Effector memory CD8-positive, alpha-beta T cell (primary cell): ENCODE measurements around the gene TPX2.
"Not testable (repeated sequence)": the region's sequence is repeated elsewhere in the genome, so short reads cannot be mapped to it uniquely, and the experiment has no call there.

Experiments
- ATAC-seq: fragments of 150-1000 bp; cut with Tn5 transposase; replicated peaks from 2 replicates; pipeline ENCODE4 v1.10.0; 2021; ENCODE audit warnings: mild to moderate bottlenecking, moderate library complexity
- DNase-seq, 3 experiments: peaks; one replicate each; pipeline ENCODE4 v3.0.0; 2021
- H3K27ac Mint-ChIP-seq, 2 donors: one replicate each; pipeline ENCODE4 v1.8.0; 2022; ENCODE audit warnings: mild to moderate bottlenecking in 2 of 2, mixed read lengths in 2 of 2, moderate library complexity in 2 of 2
- H3K27me3 Mint-ChIP-seq, 2 donors: one replicate each; pipeline ENCODE4 v1.8.0; 2022; ENCODE audit warnings: mixed read lengths in 2 of 2
- H3K36me3 Mint-ChIP-seq: one replicate; pipeline ENCODE4 v1.8.0; 2022; ENCODE audit warnings: mild to moderate bottlenecking, moderate library complexity, mixed read lengths; ENCODE audit not compliant: insufficient read depth
- H3K4me1 Mint-ChIP-seq, 2 donors: one replicate each; pipeline ENCODE4 v1.8.0; 2022; ENCODE audit warnings: low read depth in 2 of 2, mixed read lengths in 2 of 2
- H3K4me3 Mint-ChIP-seq, 2 donors: one replicate each; pipeline ENCODE4 v1.8.0; 2022; ENCODE audit warnings: mild to moderate bottlenecking in 2 of 2, mixed read lengths in 2 of 2, moderate library complexity in 2 of 2
- H3K9me3 Mint-ChIP-seq, 2 donors: one replicate each; pipeline ENCODE4 v1.8.0; 2022; ENCODE audit warnings: mixed read lengths in 2 of 2

Gene TPX2

GRCh38 chr20:31747028-31747427 lies 7.9 kb downstream of the TPX2 start:
- not testable (repeated sequence) for ATAC-seq, H3K4me3 Mint-ChIP-seq, H3K36me3 Mint-ChIP-seq, H3K4me1 Mint-ChIP-seq, H3K9me3 Mint-ChIP-seq, H3K27me3 Mint-ChIP-seq, DNase-seq
- H3K27ac Mint-ChIP-seq: peak overlapping the region; percentile 12 to 71

- H3K27me3 Mint-ChIP-seq: no peaks in the 10 kb centered on the region
- peak overlapping the region; percentile 14 for H3K4me3 Mint-ChIP-seq
- peaks cover 3 to 5% of the 10 kb centered on the region in 2 donors for H3K4me1 Mint-ChIP-seq
- no peak for DNase-seq
- peak overlapping the region; percentile 12 to 71 for H3K27ac Mint-ChIP-seq
- H3K36me3 Mint-ChIP-seq: peaks cover 4% of the 10 kb centered on the region
- H3K9me3 Mint-ChIP-seq: no peaks in the 10 kb centered on the region
- no peak for ATAC-seq
Observed at GRCh38 chr20:31747640-31748039, 8.6 kb downstream of the TPX2 start.

GRCh38 chr20:31749223-31749622 lies 10.1 kb downstream of the TPX2 start:
- ATAC-seq (no peak), DNase-seq (no peak)
- Mint-ChIP-seq H3K9me3 (no peaks in the 10 kb centered on the region), H3K27me3 (no peaks in the 10 kb centered on the region), H3K4me1 (peaks cover 3 to 5% of the 10 kb centered on the region in 2 donors), H3K27ac (no peak overlapping the region), H3K36me3 (peaks cover 4% of the 10 kb centered on the region), H3K4me3 (no peak overlapping the region)

GRCh38 chr20:31751126-31751525 lies 12.0 kb downstream of the TPX2 start:
- ATAC-seq (no peak), DNase-seq (no peak)
- no peak overlapping the region for H3K4me3 Mint-ChIP-seq

GRCh38 chr20:31757254-31757653 lies 18.2 kb downstream of the TPX2 start:
- ATAC-seq (no peak), DNase-seq (no peak)
- Mint-ChIP-seq H3K27me3 (no peaks in the 10 kb centered on the region), H3K9me3 (no peaks in the 10 kb centered on the region), H3K4me1 (no peaks in the 10 kb centered on the region), H3K27ac (no peak overlapping the region), H3K36me3 (no peaks in the 10 kb centered on the region), H3K4me3 (no peak overlapping the region)

More at GRCh38 chr20:31751126-31751525, 12.0 kb downstream of the TPX2 start:
- H3K27me3 Mint-ChIP-seq: no peaks in the 10 kb centered on the region
- H3K36me3 Mint-ChIP-seq: no peaks in the 10 kb centered on the region
- no peaks in the 10 kb centered on the region for H3K9me3 Mint-ChIP-seq
- peaks cover 3 to 5% of the 10 kb centered on the region in 2 donors for H3K4me1 Mint-ChIP-seq
- H3K27ac Mint-ChIP-seq: peak overlapping the region in 1 of 2 donors; percentile 22

GRCh38 chr20:31758521-31758920 lies 19.4 kb downstream of the TPX2 start:
- Mint-ChIP-seq H3K4me3 (no peak overlapping the region), H3K4me1 (no peaks in the 10 kb centered on the region), H3K36me3 (no peaks in the 10 kb centered on the region), H3K9me3 (no peaks in the 10 kb centered on the region), H3K27ac (no peak overlapping the region), H3K27me3 (no peaks in the 10 kb centered on the region)
- ATAC-seq (no peak), DNase-seq (no peak)

- no peak overlapping the region for H3K4me3 Mint-ChIP-seq
- H3K9me3 Mint-ChIP-seq: no peaks in the 10 kb centered on the region
- DNase-seq (no peak), ATAC-seq (no peak)
- H3K27ac Mint-ChIP-seq: no peak overlapping the region
- no peaks in the 10 kb centered on the region for H3K36me3 Mint-ChIP-seq
- H3K4me1 Mint-ChIP-seq: no peaks in the 10 kb centered on the region
- no peaks in the 10 kb centered on the region for H3K27me3 Mint-ChIP-seq
Observed at GRCh38 chr20:31758991-31759390, 19.9 kb downstream of the TPX2 start.

- no peak for DNase-seq
- no peaks in the 10 kb centered on the region for H3K9me3 Mint-ChIP-seq
- H3K4me3 Mint-ChIP-seq: no peak overlapping the region
- H3K36me3 Mint-ChIP-seq: no peaks in the 10 kb centered on the region
- H3K27me3 Mint-ChIP-seq: no peaks in the 10 kb centered on the region
- H3K27ac Mint-ChIP-seq: no peak overlapping the region
- ATAC-seq: no peak
- H3K4me1 Mint-ChIP-seq: no peaks in the 10 kb centered on the region
Observed at GRCh38 chr20:31759836-31760518, 20.9 kb downstream of the TPX2 start.

GRCh38 chr20:31760519-31761240 lies 21.6 kb downstream of the TPX2 start:
- Mint-ChIP-seq H3K27ac (no peak overlapping the region), H3K27me3 (no peaks in the 10 kb centered on the region), H3K4me3 (no peak overlapping the region), H3K4me1 (no peaks in the 10 kb centered on the region), H3K36me3 (no peaks in the 10 kb centered on the region), H3K9me3 (no peaks in the 10 kb centered on the region)
- ATAC-seq (no peak), DNase-seq (no peak)

GRCh38 chr20:31764641-31765305 lies 25.7 kb downstream of the TPX2 start:
- no peak overlapping the region for H3K4me3 Mint-ChIP-seq
- peak overlapping the region; percentile 16 to 21 for H3K27ac Mint-ChIP-seq
- H3K36me3 Mint-ChIP-seq: peaks cover 7% of the 10 kb centered on the region
- no peak for DNase-seq
- no peak for ATAC-seq
- H3K9me3 Mint-ChIP-seq: no peaks in the 10 kb centered on the region
- peaks cover 0 to 2% of the 10 kb centered on the region in 2 donors for H3K4me1 Mint-ChIP-seq
- no peaks in the 10 kb centered on the region for H3K27me3 Mint-ChIP-seq

- peaks cover 4 to 18% of the 10 kb centered on the region in 2 donors for H3K4me1 Mint-ChIP-seq
- H3K36me3 Mint-ChIP-seq: peaks cover 8% of the 10 kb centered on the region
Observed at GRCh38 chr20:31767805-31768204, 28.7 kb downstream of the TPX2 start.

GRCh38 chr20:31769681-31770080 lies 30.6 kb downstream of the TPX2 start:
- no peaks in the 10 kb centered on the region for H3K9me3 Mint-ChIP-seq
- DNase-seq (no peak), ATAC-seq (no peak)
- no peaks in the 10 kb centered on the region for H3K27me3 Mint-ChIP-seq
- peaks cover 18% of the 10 kb centered on the region for H3K36me3 Mint-ChIP-seq
- H3K4me3 Mint-ChIP-seq: peak overlapping the region; percentile 49 to 74
- peaks cover 4 to 18% of the 10 kb centered on the region in 2 donors for H3K4me1 Mint-ChIP-seq
- peak overlapping the region; percentile 75 to 90 for H3K27ac Mint-ChIP-seq

More at GRCh38 chr20:31767805-31768204, 28.7 kb downstream of the TPX2 start:
- DNase-seq: no peak
- ATAC-seq: no peak
- Mint-ChIP-seq H3K27me3 (no peaks in the 10 kb centered on the region), H3K4me3 (no peak overlapping the region), H3K27ac (no peak overlapping the region), H3K9me3 (no peaks in the 10 kb centered on the region)

GRCh38 chr20:31770243-31770642 lies 31.2 kb downstream of the TPX2 start:
- DNase-seq: no peak
- H3K27me3 Mint-ChIP-seq: no peaks in the 10 kb centered on the region
- peaks cover 4 to 18% of the 10 kb centered on the region in 2 donors for H3K4me1 Mint-ChIP-seq
- ATAC-seq: peak; percentile 78
- H3K27ac Mint-ChIP-seq: peak overlapping the region; percentile 75 to 90
- peaks cover 18% of the 10 kb centered on the region for H3K36me3 Mint-ChIP-seq
- no peaks in the 10 kb centered on the region for H3K9me3 Mint-ChIP-seq
- peak overlapping the region; percentile 49 to 74 for H3K4me3 Mint-ChIP-seq
